SK-N-SH (cell line): ENCODE measurements around the gene UBAP2L. TPM values are rescaled to one million over a fixed set of nuclear protein-coding genes. Genes with fewer than 3 reads are reported as not detected.

ENCODE experiments used
- CTCF ChIA-PET: fragments of 300-600, 350-600 bp; formaldehyde crosslinking; extraction: SDS; loops from one replicate; lab custom pipeline; 2021; lab: Yijun Ruan, JAX
- POLR2A ChIA-PET: fragments of 350-600 bp; sonication (Branson Sonifier 250); formaldehyde crosslinking; extraction: SDS; loops from one replicate; lab custom pipeline; 2020; ENCODE audit warnings: antibody characterized with exemption, inconsistent platforms; lab: Yijun Ruan, JAX
- DNase-seq: peaks from one replicate; pipeline ENCODE4 v3.0.0; 2012
- H2AFZ ChIP-seq: fragments of 200-600 bp; sonication (generic); 2 replicates; pipeline ENCODE4 v1.8.1; 2016; ENCODE audit warnings: antibody characterized with exemption, mild to moderate bottlenecking, low read depth
- H3F3A ChIP-seq: fragments of 200-600 bp; sonication (generic); replicated peaks from 2 replicates; pipeline ENCODE3; 2016; ENCODE audit warnings: antibody characterized with exemption, mild to moderate bottlenecking; ENCODE audit not compliant: insufficient read depth
- H3K27ac ChIP-seq, 2 experiments: fragments of 200-500 bp in 1 of 2; fragments of 200-600 bp in 1 of 2; sonication (Bioruptor generic) in 1 of 2; sonication (generic), shearing (Covaris generic) in 1 of 2; 2 replicates each; pipeline versions ENCODE4 v1.5.1 to v1.6.1; 2014 to 2016; ENCODE audit warnings: low read depth in 2 of 2, inconsistent platforms in 1 of 2, low read length in 1 of 2, mild to moderate bottlenecking in 1 of 2, mixed read lengths in 1 of 2
- H3K27me3 ChIP-seq: fragments of 200-600 bp; sonication (generic), shearing (Covaris generic); 2 replicates; pipeline ENCODE4 v1.6.1; 2016; ENCODE audit warnings: mixed run types; ENCODE audit not compliant: insufficient read depth
- H3K36me3 ChIP-seq, 2 experiments: fragments of 200-500 bp in 1 of 2; fragments of 200-600 bp in 1 of 2; sonication (Bioruptor generic) in 1 of 2; sonication (generic) in 1 of 2; replicated peaks in 1 of 2; 2 replicates each; pipeline versions ENCODE3 to v1.5.1; 2014 to 2016; ENCODE audit warnings: low read length in 1 of 2, mild to moderate bottlenecking in 1 of 2; ENCODE audit not compliant: insufficient read depth in 2 of 2, control insufficient read depth in 1 of 2
- H3K4me1 ChIP-seq, 2 experiments: fragments of 200-500 bp in 1 of 2; fragments of 200-600 bp in 1 of 2; sonication (Bioruptor generic) in 1 of 2; sonication (generic), shearing (Covaris generic) in 1 of 2; 2 replicates each; pipeline versions ENCODE4 v1.5.1 to v1.6.1; 2014 to 2016; ENCODE audit warnings: low read depth in 1 of 2, low read length in 1 of 2, mixed run types in 1 of 2; ENCODE audit not compliant: insufficient read depth in 2 of 2, control insufficient read depth in 1 of 2
- H3K4me2 ChIP-seq: fragments of 200-600 bp; sonication (generic), shearing (Covaris generic); 2 replicates; pipeline ENCODE4 v1.6.1; 2017; ENCODE audit warnings: mixed run types
- H3K4me3 ChIP-seq, 2 experiments: fragments of 200-500 bp in 1 of 2; fragments of 200-600 bp in 1 of 2; sonication (Bioruptor generic) in 1 of 2; sonication (generic), shearing (Covaris generic) in 1 of 2; 2 replicates each; pipeline versions ENCODE4 v1.5.1 to v1.8.1; 2014 to 2016; ENCODE audit warnings: low read depth in 2 of 2, inconsistent platforms in 1 of 2, low read length in 1 of 2, mild to moderate bottlenecking in 1 of 2, mixed read lengths in 1 of 2, moderate library complexity in 1 of 2
- H3K79me2 ChIP-seq: fragments of 200-600 bp; sonication (generic); 2 replicates; pipeline ENCODE4 v1.8.1; 2017; ENCODE audit warnings: mild to moderate bottlenecking; ENCODE audit not compliant: insufficient read depth
- H3K9ac ChIP-seq: fragments of 200-600 bp; sonication (generic); 2 replicates; pipeline ENCODE4 v1.6.1; 2017; ENCODE audit warnings: mixed run types
- H3K9me2 ChIP-seq: fragments of 200-600 bp; sonication (generic); 2 replicates; pipeline ENCODE4 v1.6.1; 2017; ENCODE audit warnings: mixed run types
- H3K9me3 ChIP-seq: fragments of 200-600 bp; sonication (generic); 2 replicates; pipeline ENCODE4 v1.6.1; 2017; ENCODE audit warnings: mixed run types, mild to moderate bottlenecking, moderate library complexity
- H4K20me1 ChIP-seq: fragments of 200-600 bp; sonication (generic); 2 replicates; pipeline ENCODE4 v1.6.1; 2017; ENCODE audit warnings: mild to moderate bottlenecking, mixed run types; ENCODE audit not compliant: insufficient read depth
- CHD2 ChIP-seq: fragments of 150-350 bp; IDR thresholded peaks from 2 replicates; pipeline ENCODE4 v1.6.1; 2018; ENCODE audit warnings: low read length; ENCODE audit not compliant: partially characterized antibody
- CTCF ChIP-seq: fragments of 200-600 bp; sonication (generic); IDR thresholded peaks from 2 replicates; pipeline ENCODE4 v1.6.1; 2017; ENCODE audit warnings: antibody characterized with exemption, mild to moderate bottlenecking, moderate library complexity
- EP300 ChIP-seq, 2 experiments: IDR thresholded peaks; 2 replicates each; pipeline versions ENCODE4 v1.4.0 to v1.6.1; 2012; ENCODE audit warnings: borderline replicate concordance in 1 of 2, low read depth in 1 of 2, low read length in 1 of 2
- EZH2phosphoT487 ChIP-seq: fragments of 200-600 bp; sonication (generic); IDR thresholded peaks from 2 replicates; pipeline ENCODE4 v1.6.1; 2017; ENCODE audit warnings: low read depth, mixed run types, mild to moderate bottlenecking, antibody characterized with exemption, moderate library complexity, borderline replicate concordance
- JUND ChIP-seq: IDR thresholded peaks from 2 replicates; pipeline ENCODE4 v1.4.0; 2012
- MAX ChIP-seq: IDR thresholded peaks from 2 replicates; pipeline ENCODE4 v1.4.0; 2012; ENCODE audit warnings: low read depth
- MXI1 ChIP-seq: IDR thresholded peaks from 2 replicates; pipeline ENCODE4 v1.6.1; 2012; ENCODE audit warnings: mild to moderate bottlenecking, low read depth, low read length, improper control_type of control experiment
- POLR2AphosphoS5 ChIP-seq: IDR thresholded peaks from 2 replicates; pipeline ENCODE4 v1.6.1; 2012; ENCODE audit warnings: low read depth, low read length
- RAD21 ChIP-seq: IDR thresholded peaks from 2 replicates; pipeline ENCODE4 v1.6.1; 2012; ENCODE audit warnings: mild to moderate bottlenecking, low read length
- RCOR1 ChIP-seq: fragments of 150-350 bp; IDR thresholded peaks from 2 replicates; pipeline ENCODE4 v1.6.1; 2017; ENCODE audit warnings: antibody characterized with exemption, low read length
- TAF1 ChIP-seq: IDR thresholded peaks from 2 replicates; pipeline ENCODE4 v1.6.1; 2012; ENCODE audit warnings: low read depth, mild to moderate bottlenecking, low read length, moderate library complexity, borderline replicate concordance
- TCF12 ChIP-seq: IDR thresholded peaks from 2 replicates; pipeline ENCODE4 v1.4.0; 2012
- TEAD4 ChIP-seq: IDR thresholded peaks from 2 replicates; pipeline ENCODE4 v1.4.0; 2012; ENCODE audit warnings: mild to moderate bottlenecking, borderline replicate concordance; ENCODE audit not compliant: insufficient read depth
- WGBS: methylation state at CpG from one replicate; pipeline ENCODE4 v1.1.6; 2017; ENCODE audit warnings: low lambda C conversion rate; 5-methylcytosine and 5-hydroxymethylcytosine counted together
- polyA plus RNA-seq, 3 experiments: library from polyadenylated mRNA; depleted of rRNA; stranded (reverse); fragments of >200 nt; gene quantifications; 2 replicates each; pipeline ENCODE4 v1.2.3, GENCODE V29; 2012
- TF ChIP-seq, protein P1 (sequence below): IDR thresholded peaks from 2 replicates; pipeline ENCODE4; 2012
- TF ChIP-seq, protein P2 (sequence below): IDR thresholded peaks from 2 replicates; pipeline ENCODE4 v1.4.0; 2012; ENCODE audit warnings: low read depth, borderline replicate concordance

The UBAP2L gene
- polyA plus RNA-seq, 1 of the 3 experiments (the other 2 are of a cell fraction) = 161 TPM

GRCh38 chr1:154253671-154254070 is 32.9 kb downstream of the UBAP2L start:
- Histone ChIP-seq H3K4me3 (no peak overlapping the region), H4K20me1 (no peaks in the 10 kb centered on the region), H3K9ac (no peak overlapping the region), H3F3A (peaks cover 4% of the 10 kb centered on the region), H3K4me1 (no peaks in the 10 kb centered on the region), H2AFZ (no peak overlapping the region), H3K9me2 (no peaks in the 10 kb centered on the region), H3K36me3 (peaks cover 81 to 83% of the 10 kb centered on the region in 2 experiments), H3K79me2 (no peaks in the 10 kb centered on the region), H3K27ac (no peak overlapping the region), H3K27me3 (no peaks in the 10 kb centered on the region), H3K9me3 (no peaks in the 10 kb centered on the region), H3K4me2 (no peak overlapping the region)
- WGBS = 82% methylated on average over 7 of the region's 7 CpGs
- ChIA-PET CTCF (no interaction called here), POLR2A (no interaction called here)
- no peak for TF ChIP-seq TEAD4
- no peak for TF ChIP-seq EZH2phosphoT487
- no peak for TF ChIP-seq JUND
- TF ChIP-seq MAX = no peak
- no peak for TF ChIP-seq POLR2AphosphoS5
- TF ChIP-seq EP300 (IDR thresholded peaks at IDR 0.05; ENCODE audit: borderline replicate concordance in 1 of 2, low read depth in 1 of 2, low read length in 1 of 2) = no peak
- TF ChIP-seq, protein P1, sequence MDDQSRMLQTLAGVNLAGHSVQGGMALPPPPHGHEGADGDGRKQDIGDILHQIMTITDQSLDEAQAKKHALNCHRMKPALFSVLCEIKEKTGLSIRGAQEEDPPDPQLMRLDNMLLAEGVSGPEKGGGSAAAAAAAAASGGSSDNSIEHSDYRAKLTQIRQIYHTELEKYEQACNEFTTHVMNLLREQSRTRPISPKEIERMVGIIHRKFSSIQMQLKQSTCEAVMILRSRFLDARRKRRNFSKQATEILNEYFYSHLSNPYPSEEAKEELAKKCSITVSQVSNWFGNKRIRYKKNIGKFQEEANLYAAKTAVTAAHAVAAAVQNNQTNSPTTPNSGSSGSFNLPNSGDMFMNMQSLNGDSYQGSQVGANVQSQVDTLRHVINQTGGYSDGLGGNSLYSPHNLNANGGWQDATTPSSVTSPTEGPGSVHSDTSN = no peak
- no peak for DNase-seq

GRCh38 chr1:154256686-154257085 is 35.9 kb downstream of the UBAP2L start:
- ChIA-PET CTCF (interaction anchor here (0.8 to 3.1 kb wide), 3 partner anchors 16 to 69 kb away, joined by 3 to 14 read pairs (median 3); partner anchors contain the start of genes ATP8B2 and HAX1), POLR2A (no interaction called here)
- Histone ChIP-seq H3K27ac (no peak overlapping the region), H3K9me2 (no peaks in the 10 kb centered on the region), H2AFZ (no peak overlapping the region), H3K9ac (no peak overlapping the region), H3K27me3 (no peaks in the 10 kb centered on the region), H3F3A (peaks cover 4% of the 10 kb centered on the region), H3K79me2 (no peaks in the 10 kb centered on the region; the same call in 1 of the 2 replicates), H4K20me1 (no peaks in the 10 kb centered on the region), H3K36me3 (peaks cover 83 to 86% of the 10 kb centered on the region in 2 experiments), H3K9me3 (no peaks in the 10 kb centered on the region), H3K4me1 (no peaks in the 10 kb centered on the region), H3K4me3 (no peak overlapping the region), H3K4me2 (no peak overlapping the region)
- no peak for TF ChIP-seq RCOR1
- no peak for TF ChIP-seq TCF12
- TF ChIP-seq CHD2 = no peak
- no peak for TF ChIP-seq CTCF
- TF ChIP-seq RAD21 = no peak
- no peak for TF ChIP-seq POLR2AphosphoS5
- TF ChIP-seq TAF1 = no peak
- TF ChIP-seq, protein P2, sequence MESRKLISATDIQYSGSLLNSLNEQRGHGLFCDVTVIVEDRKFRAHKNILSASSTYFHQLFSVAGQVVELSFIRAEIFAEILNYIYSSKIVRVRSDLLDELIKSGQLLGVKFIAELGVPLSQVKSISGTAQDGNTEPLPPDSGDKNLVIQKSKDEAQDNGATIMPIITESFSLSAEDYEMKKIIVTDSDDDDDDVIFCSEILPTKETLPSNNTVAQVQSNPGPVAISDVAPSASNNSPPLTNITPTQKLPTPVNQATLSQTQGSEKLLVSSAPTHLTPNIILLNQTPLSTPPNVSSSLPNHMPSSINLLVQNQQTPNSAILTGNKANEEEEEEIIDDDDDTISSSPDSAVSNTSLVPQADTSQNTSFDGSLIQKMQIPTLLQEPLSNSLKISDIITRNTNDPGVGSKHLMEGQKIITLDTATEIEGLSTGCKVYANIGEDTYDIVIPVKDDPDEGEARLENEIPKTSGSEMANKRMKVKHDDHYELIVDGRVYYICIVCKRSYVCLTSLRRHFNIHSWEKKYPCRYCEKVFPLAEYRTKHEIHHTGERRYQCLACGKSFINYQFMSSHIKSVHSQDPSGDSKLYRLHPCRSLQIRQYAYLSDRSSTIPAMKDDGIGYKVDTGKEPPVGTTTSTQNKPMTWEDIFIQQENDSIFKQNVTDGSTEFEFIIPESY = no peak
- no peak for TF ChIP-seq MXI1
- no peak for DNase-seq
